ENCODE results near the gene MTIF2.
"Not testable (repeated sequence)": the region's sequence is repeated elsewhere in the genome, so short reads cannot be mapped to it uniquely, and the experiment has no call there.

The MTIF2 gene

GRCh38 chr2:55268907-55269644 lies at the start of gene MTIF2:
MTIF2 (minus strand) TSS chr2:55269231; CDS start chr2:55263858, 5,373 bp downstream.
- DNase-seq (ENCODE audit: low read depth, low spot score): peak; percentile 98

DNA sequence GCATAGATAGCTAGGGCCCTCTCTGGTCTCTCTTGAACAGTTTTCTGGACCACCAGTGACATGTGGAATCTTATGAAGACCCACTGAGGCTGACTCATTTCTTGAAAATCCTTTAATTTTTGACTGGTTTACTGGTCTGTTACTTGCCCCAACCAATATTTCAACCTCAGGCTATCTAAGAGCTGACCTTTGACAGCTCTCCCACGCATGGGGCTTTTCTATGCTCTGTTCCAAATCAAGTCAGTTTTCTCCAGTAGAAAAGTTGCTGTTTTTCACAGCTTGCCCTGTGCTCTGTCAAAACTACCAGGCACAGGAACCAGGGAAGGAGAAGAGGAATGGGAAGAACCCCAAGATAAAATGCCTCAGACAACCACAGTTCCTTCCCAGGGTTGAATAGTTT lies 46.0 kb upstream of the MTIF2 start:
- no peak for DNase-seq (ENCODE audit: low read depth, low spot score)

GRCh38 chr2:55311444-55311870 lies 42.4 kb upstream of the MTIF2 start:
- peak; percentile 13 for DNase-seq (ENCODE audit: low read depth, low spot score)

GRCh38 chr2:55309446-55309845 lies 40.4 kb upstream of the MTIF2 start:
- DNase-seq (ENCODE audit: low read depth, low spot score): peak; percentile 61

DNA sequence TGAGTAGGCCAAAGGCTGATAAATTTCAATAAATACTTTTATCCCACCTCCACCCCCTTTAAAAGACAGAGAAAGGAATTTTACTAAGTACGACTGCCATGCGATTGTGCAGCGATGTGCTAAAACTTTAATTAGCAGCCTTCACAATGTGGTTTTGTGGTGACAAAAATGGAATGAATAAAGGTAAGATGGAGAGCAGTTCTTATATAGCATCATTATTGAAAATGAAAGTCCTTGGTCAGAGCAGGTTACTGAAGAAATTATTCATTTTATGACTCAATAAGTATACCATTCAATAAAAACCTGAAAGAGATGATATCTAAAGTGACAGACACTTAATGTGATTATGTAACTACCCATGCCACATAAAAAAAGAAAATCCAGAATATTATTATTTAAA lies 33.2 kb upstream of the MTIF2 start:
- no peak for DNase-seq (ENCODE audit: low read depth, low spot score)

DNA sequence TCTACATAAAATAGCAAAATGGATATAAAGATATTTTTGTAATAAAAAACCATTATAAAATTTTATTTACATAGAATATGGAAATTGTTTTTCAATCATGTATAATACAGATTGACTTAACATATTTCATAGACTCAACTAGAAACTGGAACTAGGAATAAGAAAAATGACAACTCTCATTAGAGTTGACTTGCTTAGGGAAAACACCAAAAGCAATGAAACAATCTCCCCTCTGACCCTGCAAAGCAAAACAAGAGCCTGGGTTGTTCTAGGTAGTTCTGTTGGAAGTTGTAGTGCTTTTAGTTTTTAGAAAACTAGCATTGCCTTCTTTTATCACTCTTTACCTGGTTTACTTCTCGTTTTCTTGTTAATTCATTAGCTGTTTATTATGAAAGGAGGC lies 32.2 kb upstream of the MTIF2 start:
- no peak for DNase-seq (ENCODE audit: low read depth, low spot score)

- no peak for DNase-seq (ENCODE audit: low read depth, low spot score)
Measured at GRCh38 chr2:55296393-55296792, 27.4 kb upstream of the MTIF2 start.

GRCh38 chr2:55283083-55283482 lies 14.1 kb upstream of the MTIF2 start:
- no peak for DNase-seq (ENCODE audit: low read depth, low spot score)

DNA sequence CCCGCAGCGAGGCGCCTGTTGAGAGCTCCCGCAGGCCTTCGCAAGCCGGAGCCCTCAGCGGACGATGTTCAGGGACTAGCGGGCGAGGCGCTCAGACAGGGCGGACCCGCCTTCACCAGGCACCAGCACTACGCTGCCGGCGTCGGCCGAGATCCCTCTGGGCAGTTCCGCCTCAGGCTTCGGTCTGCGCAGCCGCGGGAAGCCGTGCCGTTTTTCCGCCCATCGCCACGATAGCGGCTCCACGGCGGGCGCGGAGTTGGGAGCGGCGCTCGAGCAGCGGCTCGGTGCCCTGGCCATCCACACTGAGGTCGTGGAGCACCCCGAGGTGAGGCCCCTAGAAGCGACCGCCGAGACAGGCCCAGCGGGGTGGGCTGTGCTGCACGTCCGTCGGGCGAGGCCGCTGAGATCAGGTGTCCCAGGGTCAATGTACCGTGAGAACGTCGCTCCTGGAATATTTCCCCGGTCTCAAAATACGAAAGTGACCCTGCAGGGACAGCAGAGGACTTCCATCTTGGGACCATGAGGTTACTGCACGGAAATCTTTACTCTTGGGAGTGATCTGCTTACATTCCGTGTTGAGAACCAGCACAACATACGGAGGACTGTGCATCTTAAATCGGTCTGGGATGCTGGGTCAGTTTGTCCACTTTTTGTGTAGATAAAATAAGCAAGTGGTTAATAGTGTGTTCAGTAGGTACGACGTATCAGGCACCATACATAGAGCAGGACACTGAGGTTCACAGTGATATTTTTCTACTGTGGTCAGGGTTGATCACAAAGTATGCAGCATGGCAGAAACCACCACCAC lies 13.3 kb upstream of the MTIF2 start:
- DNase-seq (ENCODE audit: low read depth, low spot score): peak; percentile 93

- DNase-seq (ENCODE audit: low read depth, low spot score): not testable (repeated sequence)
Measured at GRCh38 chr2:55280851-55281546, 12.0 kb upstream of the MTIF2 start.

GRCh38 chr2:55279859-55280424 lies 10.9 kb upstream of the MTIF2 start:
- not testable (repeated sequence) for DNase-seq (ENCODE audit: low read depth, low spot score)

GRCh38 chr2:55279214-55279835 lies 10.3 kb upstream of the MTIF2 start:
- not testable (repeated sequence) for DNase-seq (ENCODE audit: low read depth, low spot score)

DNA sequence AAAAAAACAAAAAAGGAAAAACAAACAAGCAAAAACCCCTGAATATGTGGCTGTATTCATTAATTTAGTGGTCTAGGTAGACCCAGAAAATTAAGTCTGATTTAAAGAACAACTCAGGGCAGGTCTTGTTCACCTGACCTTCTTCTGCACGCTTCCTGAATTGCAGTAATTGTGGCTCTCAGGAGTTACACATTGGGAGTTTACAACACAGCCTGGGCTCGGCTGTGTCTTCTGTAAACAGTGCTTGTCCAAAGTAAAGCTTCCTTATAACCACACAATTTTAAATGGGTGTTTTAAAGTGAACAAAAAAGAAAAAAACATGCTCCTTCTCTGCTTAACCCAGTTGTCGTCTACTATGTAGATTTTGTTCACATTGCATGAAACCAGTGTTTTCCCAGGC lies 8.3 kb upstream of the MTIF2 start:
- DNase-seq (ENCODE audit: low read depth, low spot score): no peak

DNA sequence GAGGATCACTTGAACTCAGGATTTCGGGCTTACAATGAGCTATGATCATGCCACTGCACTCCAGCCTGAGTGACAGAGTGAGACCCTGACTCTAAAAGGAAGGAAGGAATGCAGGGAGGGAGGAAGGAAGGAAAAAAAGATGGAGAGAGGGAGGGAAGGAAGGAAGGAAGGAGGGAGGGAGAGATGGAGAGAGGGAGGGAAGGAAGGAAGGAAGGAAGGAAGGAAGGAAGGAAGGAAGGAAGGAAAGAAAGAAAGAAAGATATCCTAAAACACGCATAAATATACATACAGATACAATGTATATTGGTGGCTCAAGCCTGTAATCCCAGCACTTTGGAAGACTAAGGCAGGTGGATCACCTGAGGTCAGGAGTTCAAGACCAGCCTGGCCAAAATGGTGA lies 5.3 kb upstream of the MTIF2 start:
- not testable (repeated sequence) for DNase-seq (ENCODE audit: low read depth, low spot score)

DNA sequence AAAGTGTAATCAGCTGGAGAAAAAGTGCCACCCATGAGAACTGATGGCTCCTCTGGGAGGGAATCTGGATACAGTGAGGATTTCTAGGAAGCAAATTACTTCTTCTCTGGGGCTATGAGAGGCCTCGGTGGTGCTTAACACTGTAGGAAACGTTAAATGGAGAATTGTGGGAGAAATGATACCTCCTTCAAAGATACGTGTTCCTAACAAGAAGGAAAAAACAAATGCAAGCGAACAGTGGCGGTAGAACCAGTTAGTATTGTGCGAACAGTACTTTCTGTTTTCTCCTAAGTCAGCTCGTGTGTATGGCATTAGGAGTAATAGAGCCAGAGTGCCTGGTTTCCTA lies 587 bp upstream of the MTIF2 start:
- DNase-seq (ENCODE audit: low read depth, low spot score): peak; percentile 18

GRCh38 chr2:55268288-55268906 lies 634 bp downstream of the MTIF2 start:
- DNase-seq (ENCODE audit: low read depth, low spot score): peak; percentile 5

- not testable (repeated sequence) for DNase-seq (ENCODE audit: low read depth, low spot score)
Measured at GRCh38 chr2:55259586-55259985, 9.4 kb downstream of the MTIF2 start.

- no peak for DNase-seq (ENCODE audit: low read depth, low spot score)
Measured at GRCh38 chr2:55252832-55253231, 16.2 kb downstream of the MTIF2 start.

DNA sequence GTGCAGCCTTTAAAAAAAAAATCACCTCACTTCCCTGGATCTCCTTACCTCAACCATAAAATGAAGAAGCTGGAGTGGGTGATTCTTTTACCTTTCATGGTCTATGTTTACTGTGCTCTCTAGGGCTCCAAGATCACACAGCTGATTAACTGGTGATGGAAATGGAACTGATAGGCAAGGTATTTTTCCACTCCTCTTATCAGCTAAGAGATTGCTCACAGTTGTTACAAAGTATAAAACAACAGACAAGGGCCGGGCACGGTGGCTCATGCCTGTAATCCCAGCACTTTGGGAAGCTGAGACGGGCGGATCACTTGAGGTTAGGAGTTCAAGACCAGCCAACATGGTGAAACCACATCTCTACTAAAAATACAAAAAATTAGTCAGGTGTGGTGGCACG lies 22.0 kb downstream of the MTIF2 start:
- no peak for DNase-seq (ENCODE audit: low read depth, low spot score)

DNA sequence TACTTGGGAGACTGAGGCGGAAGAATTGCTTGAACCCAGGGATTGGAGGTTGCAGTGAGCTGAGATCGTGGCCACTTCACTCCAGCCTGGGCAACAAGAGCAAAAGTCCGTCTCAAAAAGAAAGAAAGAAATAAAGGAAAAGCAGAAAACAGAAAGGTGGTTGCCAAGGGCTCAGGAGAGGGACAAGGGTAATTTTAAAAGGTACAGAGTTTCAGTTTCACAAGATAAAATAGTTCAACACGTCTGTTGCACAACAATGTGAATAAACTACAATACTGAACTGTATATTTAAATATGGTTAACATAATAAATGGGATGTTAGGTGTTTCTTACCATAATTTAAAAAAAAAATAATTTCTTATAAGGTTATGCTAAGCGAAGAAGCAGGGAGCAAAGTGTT lies 23.6 kb downstream of the MTIF2 start:
- no peak for DNase-seq (ENCODE audit: low read depth, low spot score)

DNA sequence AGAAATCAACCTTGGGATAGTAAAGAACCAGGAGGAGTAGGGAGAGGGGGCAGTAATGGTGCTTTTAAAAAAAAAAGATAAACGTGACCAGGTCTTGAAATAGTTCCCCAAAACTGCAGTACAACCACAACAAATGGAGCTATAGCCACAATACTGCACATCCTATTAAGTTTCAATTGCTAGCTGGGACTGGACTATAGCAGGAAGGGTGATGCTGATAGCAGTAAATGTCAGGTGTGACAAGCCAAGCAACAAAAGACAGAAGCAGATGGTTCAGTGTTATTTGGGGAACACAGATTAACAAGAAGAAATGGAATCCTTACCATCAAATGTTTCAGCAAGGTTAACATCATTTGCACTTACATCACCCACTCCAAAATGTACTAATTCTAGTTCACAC lies 26.4 kb downstream of the MTIF2 start:
- DNase-seq (ENCODE audit: low read depth, low spot score): no peak

Data from astrocyte of the hippocampus (primary cell).